C4-2B (cell line): ENCODE data around the gene CACNA2D1.

Source experiments
- H3K27ac ChIP-seq: fragments of 450-650 bp; 2 replicates; pipeline ENCODE4 v1.5.1; 2017
- ZFX ChIP-seq: fragments of 450-650 bp; IDR thresholded peaks from 2 replicates; pipeline ENCODE4 v1.6.1; 2017
- TF ChIP-seq, protein P1 (sequence below): fragments of 450-650 bp; conservative IDR thresholded peaks from 2 replicates; pipeline ENCODE4 v1.5.1; 2017; ENCODE audit warnings: mild to moderate bottlenecking

CACNA2D1 gene

DNA sequence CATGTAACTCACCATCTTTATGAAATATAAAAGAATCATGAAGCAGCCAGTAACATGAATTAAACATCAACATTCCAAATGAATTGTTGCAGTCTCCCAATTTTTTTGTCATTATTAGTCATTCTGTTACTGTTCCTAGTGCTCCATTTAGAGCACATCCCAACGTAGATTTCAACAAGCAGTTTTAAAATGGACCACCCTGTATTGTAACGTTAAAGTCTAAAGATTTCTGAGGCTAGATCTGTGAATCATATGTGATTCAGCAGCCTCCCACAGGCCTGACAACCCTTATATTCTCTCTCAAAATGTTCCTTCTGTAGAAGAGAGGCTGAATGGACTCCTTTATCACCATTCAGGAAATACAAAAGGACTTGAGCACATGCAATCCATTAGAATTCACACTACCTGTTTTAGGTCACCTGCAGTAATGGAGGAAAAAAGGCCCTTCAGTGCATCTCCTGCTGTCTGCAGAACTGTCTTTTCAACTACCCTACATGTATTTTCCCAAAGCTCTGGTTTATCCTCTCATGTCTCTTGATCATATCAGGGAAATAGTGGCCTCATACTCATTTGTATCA, 81.4 kb downstream of the CACNA2D1 start:
- no peak overlapping the region for H3K27ac ChIP-seq
- TF ChIP-seq, protein P1, sequence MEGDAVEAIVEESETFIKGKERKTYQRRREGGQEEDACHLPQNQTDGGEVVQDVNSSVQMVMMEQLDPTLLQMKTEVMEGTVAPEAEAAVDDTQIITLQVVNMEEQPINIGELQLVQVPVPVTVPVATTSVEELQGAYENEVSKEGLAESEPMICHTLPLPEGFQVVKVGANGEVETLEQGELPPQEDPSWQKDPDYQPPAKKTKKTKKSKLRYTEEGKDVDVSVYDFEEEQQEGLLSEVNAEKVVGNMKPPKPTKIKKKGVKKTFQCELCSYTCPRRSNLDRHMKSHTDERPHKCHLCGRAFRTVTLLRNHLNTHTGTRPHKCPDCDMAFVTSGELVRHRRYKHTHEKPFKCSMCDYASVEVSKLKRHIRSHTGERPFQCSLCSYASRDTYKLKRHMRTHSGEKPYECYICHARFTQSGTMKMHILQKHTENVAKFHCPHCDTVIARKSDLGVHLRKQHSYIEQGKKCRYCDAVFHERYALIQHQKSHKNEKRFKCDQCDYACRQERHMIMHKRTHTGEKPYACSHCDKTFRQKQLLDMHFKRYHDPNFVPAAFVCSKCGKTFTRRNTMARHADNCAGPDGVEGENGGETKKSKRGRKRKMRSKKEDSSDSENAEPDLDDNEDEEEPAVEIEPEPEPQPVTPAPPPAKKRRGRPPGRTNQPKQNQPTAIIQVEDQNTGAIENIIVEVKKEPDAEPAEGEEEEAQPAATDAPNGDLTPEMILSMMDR: no peak

DNA sequence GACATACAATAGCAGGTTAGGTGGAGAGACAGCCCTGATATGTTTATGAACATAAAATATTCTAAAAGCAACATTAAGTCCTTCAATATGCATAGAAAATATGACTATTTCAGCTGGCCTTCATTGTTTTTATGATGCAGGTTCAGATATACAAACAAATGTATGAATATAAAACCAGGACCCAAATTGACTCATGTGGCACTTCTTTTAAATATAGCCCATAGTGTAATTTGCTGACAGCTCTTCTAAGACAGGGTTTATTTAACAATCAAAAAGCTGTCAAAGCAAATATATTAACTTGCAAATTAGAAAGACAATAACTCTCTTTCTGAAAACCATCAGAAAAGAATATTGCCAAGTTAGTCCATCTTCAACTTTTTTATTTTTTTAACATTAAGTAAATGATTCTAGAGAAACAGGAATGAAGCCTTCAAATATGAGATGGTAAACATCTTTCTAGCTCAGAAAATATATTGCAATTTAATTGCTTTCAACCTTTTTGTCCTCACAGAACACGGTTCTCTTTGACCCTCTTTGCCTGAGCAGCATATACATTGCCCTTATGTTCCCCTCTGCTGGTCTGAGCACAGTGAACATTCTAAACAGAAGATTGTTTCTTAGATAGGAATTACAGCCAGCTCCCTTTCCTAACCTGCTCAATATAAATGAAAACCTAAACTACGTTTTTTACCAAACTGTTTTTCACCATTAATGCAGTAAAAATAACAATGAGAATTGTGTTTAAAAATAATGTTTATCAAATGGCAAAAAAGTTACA, 82.8 kb downstream of the CACNA2D1 start:
- no peak overlapping the region for H3K27ac ChIP-seq
- TF ChIP-seq ZFX: no peak
- TF ChIP-seq, protein P1: no peak

DNA sequence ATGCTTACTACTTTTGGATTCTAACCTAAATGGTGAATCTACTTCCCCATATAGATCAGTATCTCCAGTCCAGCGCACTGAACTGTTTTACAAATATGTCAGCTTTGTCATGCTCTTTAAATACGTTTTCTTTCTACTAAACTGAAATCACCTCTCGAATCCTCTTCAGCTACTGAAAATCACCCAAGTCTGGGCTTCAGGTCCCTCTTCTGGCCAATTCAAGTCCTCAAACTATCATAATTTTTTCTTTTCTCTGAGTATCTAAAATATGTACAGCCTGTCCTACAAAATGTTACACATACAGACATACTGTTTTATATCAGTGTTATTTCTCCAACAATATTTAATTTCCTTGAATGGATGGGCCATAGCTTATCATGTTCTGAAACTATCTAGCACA, 84.2 kb downstream of the CACNA2D1 start:
- no peak for TF ChIP-seq ZFX
- TF ChIP-seq, protein P1: no peak
- H3K27ac ChIP-seq: no peak overlapping the region

DNA sequence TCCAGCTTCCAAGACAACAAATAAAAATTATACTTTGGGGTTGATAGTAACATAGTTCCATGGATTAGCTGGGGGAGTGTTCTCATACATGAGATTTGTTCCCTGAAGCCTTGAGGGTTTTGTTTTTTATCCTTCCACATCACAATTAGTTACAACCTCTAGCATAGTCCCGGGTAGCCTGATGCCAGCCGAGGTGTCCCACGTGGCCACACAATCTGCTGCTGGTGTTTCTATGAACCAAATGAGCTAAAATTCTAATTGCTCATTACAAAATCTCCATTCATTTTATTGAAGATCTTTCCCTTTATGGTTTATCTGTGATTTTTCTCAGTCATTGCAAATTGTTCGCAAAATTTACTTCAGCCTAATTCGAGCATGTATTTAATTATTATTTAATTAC, 84.7 kb downstream of the CACNA2D1 start:
- no peak for TF ChIP-seq ZFX
- TF ChIP-seq, protein P1: no peak
- no peak overlapping the region for H3K27ac ChIP-seq

DNA sequence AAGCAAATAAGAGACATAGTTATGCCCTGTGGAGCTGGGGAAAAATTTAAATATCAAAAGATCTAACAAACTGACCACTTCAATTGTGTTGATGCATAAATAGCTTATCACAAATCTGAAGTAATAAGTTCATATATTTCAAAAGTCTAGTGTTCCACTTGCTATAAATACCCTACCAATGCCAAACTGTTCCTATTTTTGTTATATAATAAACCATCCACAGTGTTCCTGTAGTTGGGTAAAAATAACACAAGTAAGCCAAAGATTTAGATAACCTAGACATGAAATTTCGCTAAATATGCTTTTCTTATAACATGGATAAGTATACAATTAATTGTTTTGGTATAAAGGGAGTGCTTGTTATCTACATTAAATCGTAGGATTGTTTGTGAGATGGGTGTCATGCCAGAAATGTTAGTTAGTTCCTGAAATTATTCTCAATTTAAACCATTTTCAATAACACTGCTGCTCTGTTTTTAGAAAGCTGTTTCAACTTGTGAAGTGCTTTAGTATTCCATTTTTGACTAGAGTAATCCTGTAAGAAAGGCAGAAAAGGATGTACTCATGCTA, 85.5 kb downstream of the CACNA2D1 start:
- H3K27ac ChIP-seq: no peak overlapping the region
- TF ChIP-seq, protein P1: no peak
- no peak for TF ChIP-seq ZFX

DNA sequence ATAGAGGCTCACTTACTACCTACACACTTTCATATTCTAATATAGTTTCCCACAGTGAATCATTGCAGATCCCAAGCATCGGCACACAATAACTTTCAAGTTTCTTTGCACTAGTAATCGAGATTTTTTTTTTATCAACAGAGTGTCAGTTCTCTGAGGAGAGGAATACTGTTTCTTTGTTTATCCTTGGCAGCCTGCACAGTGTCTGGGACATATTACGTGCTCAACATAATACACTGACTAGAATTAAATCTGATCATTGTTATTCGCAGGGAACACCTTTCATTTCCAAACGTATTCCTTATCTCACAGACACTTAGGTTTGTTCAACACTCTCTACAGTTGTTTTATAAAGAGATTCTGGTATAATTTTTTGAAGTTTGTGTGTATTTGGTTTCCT, 95.3 kb downstream of the CACNA2D1 start:
- no peak overlapping the region for H3K27ac ChIP-seq
- TF ChIP-seq, protein P1: no peak
- TF ChIP-seq ZFX: no peak

DNA sequence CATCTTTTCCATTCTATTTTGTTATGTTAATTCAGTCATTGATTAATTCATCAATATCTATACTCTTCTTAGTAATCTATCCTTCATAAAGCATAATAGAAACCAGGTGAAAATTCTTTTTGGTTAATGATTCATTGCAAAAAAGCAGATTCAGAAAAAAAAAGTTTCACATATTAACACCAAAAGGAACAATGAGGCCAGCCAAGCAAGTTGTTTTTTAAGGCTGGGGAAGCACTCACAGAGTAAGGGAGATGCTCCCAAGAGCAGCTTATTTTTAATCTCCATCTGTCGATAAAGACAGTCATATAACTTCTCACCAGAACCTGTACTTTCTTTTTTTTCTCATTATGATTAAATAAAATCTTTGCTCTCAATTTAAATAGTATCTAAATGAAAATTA, 95.8 kb downstream of the CACNA2D1 start:
- H3K27ac ChIP-seq: no peak overlapping the region
- no peak for TF ChIP-seq ZFX
- TF ChIP-seq, protein P1: no peak
